ENCODE measurements around the gene PLD1.

PLD1 gene

DNA sequence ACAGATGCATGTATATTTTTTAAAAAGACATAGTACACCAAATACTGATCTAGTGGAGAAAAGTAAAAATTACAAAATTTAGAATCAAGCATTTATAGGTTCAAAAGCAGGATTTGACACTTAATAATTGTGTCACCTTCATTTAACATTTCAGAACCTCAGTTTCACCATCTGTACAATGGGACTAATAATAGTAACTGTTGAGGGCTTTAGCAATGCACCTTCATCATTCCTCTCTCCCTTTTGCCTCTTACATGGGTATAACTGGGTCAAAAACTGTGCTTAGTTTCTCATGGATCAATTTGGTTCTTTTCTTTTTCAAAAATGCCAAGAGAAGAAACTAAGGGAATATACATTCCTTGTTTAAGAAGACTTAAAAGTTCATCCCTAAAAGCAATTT, 27.4 kb upstream of the PLD1 start:
- no peak for DNase-seq

DNA sequence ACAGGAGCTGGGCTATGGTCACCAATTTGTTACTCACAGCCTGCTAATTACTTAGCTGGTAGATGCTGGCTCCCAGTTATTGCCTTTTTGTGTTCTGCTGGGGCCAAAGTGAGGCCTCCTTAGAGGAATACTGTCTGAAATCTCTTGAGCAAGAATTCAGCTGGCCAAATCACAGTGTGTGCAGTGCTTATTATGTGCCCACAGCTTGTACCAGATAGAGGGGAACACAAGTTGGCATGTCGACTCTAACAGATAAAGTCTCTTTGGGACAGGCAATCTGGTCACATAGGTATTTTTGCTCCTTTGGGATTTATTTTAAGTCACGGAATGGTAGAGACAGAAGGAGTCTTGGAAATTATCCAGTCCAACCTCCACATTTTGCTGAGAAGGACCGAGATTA, 26.6 kb upstream of the PLD1 start:
- no peak for DNase-seq

DNA sequence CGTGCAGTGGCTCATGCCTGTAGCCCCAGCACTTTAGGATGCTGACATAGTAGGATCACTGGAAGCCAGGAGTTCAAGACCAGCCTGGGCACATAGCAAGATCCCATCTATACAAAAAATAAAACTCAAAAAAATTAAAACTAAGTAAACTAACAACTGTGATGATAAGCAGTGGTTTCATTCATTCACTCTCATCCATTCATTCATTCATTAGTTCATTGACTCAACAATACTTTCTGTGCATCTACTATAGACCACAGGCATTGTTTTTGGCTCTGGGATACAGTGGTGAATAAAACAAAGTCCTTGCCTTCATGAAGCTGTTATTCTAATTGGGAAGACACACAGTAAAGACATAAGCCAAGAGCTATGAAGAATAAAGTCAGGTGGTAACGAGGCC, 25.3 kb upstream of the PLD1 start:
- DNase-seq, result no peak

DNA sequence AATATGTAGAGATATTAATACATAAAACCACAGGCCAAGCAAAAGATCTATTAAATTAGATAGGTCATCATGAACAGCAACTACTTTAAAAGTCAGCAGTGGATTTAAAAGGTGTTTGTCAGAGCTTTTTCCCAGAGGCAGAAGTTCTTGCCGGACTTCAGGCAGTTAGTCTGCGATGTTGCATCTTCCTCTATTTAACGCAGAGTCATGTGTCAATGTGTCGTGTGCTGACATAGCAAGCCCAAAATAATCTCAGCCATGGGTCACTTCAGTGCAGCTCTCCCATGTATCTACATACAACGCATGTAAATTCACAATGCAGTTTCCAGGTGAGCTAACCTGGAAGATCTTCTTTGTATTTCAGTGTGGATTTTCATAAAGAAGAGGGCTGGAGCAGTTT, 24.8 kb upstream of the PLD1 start:
- DNase-seq, result no peak

DNA sequence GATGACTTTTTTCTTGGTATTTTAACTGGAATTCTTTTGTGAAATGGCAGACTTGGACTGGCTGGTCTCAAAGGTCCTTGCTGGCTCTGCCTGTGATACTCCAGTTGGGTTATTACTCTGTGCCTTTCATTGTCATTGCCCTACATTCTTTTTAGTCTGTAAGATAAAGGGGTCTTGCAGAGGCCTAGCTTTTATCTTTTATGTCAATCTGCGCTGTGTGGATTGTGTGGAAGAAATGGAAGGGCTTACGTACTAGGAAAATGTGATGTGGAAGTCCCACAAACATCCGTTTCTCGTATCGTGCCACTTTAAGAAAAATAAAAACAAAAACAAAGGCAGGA, 24.1 kb upstream of the PLD1 start:
- no peak for DNase-seq

DNA sequence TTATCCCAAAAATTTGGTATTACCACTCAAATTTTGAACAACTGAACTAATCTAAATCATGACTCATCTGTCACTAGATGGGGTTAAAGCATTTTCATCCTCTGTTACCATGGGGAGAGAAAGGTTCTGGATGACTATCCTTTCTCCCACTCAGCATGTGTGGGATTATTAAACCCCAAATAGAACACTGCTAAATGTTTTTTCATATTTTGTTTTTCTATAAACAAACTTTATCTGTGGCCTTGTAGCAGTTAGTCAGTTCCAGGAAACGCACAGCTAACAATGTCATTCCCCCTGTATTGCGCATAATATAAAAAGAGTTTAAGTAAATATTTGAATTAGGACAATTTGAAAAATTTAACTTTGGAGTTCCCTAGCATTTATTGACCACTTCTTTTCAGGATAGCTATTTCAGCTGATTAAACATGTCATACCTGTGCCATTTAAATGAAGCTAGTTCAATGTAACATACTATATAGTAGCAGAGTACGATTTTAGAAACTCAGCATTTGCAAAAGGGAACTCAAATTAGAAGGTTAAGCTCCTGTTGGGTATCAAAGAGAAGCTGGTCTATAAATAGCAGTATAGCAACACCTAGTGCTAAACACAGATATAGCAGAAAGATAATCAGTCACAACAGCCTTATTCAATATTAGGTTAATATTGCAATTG, 23.6 kb upstream of the PLD1 start:
- DNase-seq, result no peak

DNA sequence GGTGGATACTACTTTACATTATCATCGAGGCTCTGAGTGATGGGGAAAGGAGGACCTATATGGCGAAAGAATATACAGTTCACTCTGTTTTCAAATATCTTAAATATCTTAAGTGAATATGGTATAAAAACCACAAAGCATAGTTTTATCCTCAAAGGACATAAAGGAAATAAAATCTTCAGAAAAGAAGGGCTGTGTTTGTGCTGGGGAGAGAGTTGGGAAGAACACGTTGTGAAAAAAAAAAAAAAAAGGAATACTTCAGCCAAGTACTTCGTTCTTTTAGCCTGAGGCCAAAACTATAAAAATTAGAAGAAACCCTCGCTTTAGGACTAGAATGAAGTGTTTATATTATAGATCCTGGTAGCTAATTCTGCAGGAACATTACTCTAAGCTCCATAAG, 22.7 kb upstream of the PLD1 start:
- no peak for DNase-seq

DNA sequence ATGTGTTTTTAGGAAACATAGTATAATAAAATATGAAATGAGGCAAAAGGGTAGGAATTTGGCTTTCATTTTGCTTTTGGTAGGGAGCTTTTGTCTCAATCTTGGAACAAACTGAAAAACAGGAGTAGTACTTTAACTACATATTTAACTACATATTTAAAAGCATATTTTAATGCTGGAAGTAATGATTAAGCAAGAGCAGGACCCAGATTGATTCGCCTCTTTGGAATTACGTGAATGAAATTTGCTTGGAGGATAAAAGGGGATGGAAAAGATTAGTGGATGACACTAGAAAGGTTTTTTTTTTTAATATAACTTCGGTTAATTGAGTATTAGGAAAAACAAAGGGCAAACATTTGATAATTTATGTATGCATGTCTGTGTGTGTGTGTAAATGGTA, 21.7 kb upstream of the PLD1 start:
- DNase-seq, result no peak

DNA sequence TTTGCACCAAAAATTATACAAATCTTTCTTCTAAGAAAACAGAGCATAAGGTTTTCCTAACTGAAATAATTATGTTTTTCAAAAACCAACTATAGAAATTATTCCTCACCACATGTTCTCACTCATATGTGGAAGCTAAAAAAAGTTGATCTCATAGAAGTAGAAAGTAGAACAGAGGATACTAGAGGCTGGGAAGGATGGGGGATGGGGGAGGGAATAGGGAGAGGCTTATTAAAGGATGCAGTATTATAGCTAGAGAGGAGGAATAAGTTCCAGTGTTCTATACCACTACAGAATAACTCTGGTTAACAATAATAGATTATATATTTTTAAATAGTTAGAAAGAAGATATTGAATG, 20.2 kb upstream of the PLD1 start:
- no peak for DNase-seq

DNA sequence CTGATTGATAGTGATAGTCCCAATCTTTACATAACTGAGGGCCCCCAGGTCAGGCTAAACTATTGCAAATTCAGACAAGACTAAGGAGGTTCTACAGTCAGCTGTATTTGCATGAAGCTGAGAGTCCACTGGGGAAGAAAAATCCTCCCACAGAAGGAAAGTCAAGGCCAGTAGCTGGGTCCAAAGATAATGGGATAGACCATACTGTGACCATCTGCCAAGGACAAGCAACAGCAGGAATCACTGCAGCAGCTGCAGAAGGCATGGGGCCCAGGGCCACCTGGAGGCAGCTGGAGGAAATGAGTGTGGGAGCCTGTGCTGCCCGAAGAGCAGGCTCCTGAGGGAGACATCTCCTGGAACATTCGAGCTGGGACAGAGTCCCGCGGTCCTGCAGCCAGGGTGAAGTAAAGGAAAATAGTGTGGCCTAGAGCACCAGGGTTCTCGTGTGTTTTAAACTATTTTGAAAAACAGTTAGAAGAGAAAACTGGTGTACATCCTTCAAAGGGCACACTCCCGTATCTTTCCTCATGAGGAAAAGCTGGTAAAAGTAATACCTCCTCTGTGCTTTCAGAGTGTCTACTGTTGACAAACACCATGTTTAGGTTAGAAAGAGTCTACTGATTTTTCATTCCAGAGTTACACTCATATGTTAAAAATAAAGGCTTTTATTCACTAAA, 19.7 kb upstream of the PLD1 start:
- DNase-seq, result peak in 40 of 58 donors; percentile 3 to 76 (median 30)

DNA sequence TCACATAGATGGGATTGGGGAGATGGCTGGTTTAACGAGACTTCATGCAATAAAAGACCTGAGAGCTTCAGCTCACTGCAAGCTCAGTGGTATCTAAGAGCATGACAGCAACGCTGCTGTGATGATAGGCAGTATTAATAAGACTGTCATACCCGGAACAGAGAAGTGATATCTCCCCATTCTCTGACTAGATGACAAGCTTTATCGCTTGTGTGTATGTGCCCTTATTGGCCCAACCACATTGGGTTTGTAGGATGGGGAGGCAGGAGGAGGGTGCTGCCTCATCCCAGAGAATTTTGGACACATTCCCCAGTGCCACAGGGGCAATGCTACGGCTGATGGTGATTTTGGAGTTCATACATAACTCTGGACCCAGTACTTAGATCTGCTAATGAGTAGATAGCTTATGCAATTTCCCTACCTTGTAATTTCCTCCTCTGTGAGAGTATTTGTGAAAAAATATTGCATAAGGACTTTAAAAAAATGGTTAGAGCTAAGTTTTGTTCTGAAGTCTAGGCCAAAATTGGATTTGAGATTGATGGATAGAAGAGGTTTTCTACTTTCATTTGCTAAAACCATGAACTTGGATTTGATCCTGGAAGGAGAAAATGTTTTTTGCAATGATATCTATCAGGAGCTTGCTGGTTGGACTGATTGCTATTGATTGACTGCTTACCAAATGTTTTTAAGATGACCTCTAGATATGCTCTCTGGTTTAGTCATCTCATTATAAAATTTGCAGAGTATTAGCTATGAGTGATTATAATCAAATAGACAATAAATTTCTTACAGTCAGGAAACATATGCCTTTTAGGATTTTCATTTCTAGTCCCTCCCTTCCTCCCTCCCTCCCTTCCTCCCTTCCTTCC, 18.9 kb upstream of the PLD1 start:
- DNase-seq, result no peak

DNA sequence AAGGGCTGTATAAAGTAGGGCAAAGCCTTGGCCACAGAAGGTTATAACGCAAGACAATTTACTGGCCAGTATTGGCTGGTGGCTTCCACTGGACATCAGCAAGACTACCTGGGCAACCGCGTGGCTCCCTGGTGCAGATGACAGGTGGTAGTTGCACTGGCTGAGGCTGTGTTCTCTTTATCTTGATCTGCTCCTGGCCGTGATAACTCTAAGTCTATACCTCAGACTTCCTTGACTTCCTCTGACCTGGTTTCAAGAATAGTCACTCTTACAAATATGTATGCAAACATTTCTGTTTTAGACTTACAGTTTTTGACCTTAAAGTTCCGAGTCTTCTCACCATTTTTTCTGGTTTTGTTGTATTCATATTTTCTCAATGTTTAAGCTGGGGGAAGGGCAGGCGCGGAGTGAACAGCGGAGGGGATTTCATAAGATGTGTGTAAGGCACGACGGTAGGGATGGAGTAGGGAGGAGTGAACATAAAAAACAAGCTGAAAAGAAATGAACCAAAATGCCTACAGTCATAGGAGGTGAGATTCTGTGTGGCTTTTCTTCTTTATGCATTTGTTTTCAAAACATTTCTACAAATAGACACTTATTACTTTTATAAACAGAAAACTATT, 17.7 kb upstream of the PLD1 start:
- no peak for DNase-seq

DNA sequence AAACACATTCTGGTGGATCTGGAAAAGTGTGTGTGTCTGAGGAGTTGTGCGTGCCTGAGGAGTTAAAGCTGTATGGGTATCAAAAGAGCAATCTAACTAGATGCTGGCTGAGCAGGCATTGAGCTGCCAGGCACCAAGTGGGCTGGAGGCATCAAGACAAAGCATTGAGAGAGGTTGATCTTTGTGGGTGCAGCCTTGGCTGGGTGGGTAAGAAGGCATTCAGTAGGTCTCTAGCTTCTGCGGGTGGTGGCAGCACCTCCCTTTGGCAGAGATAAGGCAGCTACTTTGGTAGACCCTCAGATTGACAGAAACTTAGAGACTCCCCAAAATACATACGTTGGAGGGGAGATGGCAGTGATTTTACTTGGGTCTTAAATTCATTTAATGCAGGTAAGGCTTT, 17.1 kb upstream of the PLD1 start:
- no peak for DNase-seq

DNA sequence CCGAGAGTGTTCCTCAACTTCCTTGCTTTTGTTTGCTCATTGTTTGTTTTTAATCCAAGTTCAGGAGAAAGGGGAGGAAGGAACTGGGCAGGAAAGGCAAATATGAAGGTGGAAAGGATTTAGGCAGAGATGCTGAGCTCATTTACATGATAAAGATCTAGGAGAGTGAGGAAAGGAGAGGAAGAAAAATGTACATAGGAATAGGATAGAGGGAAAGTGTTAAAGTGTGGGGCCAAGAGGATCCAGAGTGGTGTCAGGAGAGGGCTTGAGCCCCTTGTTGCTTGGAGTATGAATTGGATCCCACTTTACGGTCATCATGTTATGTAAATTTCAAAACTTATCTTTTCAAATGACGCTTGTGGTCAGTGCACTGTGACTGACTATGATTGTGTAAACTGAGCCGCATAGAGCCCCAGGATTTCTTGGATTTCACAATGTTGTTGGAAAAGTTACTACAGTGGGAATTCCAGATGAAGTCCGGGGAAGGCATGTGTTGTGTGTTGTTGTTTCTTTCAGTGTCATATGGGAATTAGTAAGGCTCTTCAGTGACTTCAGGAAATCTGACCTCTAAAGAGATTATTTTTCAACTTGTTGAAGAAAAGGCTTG, 15.0 kb upstream of the PLD1 start:
- DNase-seq, result no peak

DNA sequence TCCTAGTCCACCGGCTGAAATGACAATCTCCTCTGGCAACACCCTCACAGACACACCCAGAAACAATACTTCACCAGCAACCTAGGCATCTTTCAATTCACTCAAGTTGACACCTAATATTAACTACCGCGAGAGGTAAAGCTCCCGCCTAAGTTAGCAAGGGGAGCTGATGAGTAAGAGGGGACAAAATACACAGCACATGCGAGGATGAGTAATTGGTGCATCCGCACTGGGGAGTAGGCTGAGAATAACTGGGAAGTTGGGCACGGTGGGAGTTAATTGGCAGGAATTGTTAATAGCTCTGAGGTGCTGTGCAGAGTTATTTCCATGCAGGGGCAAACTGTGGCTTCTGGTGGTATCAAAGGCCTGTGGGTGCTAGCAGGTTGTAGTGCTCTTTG, 14.5 kb upstream of the PLD1 start:
- peak in 1 of 58 donors; percentile 16 for DNase-seq

DNA sequence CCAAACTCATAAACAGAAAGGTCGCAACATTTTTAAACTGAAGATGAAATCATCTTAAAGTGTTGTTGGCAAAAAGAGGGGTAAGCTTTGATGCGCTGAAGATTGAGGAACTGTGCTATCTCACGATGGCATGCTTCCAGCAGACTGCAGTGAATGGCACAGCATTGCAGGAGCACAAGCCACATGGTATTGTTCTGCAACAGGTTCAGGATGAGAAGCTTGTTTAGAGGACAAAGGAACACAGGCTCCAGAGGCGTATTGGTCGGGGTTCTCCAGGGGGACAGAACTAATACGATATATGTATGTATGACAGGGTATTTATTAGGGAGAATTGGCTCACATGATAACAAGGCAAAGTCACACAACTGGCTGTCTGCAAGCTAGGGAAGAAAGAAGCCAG, 13.8 kb upstream of the PLD1 start:
- peak in 4 of 58 donors; percentile 2 to 16 (median 8) for DNase-seq

DNA sequence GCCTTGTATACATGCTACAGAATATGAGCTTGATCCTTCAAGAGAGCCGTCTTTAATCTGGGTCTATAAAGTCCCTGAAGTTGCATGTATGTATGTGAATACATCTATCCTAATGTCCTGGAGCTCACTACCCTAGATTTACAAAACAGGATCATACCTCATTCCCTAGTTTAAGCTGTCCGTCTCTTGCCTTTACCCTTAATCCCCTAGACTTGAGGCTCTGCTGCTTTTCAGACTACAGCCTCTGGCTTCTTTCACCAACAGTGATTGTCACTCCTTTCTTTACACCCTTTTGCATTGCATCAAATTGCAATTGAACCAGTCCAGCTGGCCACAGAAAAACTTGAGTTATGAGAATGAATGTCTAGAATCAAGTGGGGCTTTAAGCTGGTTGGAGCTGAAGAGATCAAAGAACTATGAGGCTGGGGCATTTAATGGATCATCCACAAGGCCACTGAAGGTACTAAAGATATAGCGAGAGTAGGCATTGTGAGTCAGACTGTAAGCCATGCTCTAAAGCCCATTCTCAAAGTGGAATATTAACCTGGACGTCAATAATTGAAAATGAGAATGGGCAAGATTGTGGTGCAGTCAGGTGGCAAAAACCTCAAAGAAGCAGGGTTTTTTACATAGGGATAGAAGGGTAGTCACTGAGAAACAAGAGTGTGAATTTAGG, 12.3 kb upstream of the PLD1 start:
- no peak for DNase-seq

DNA sequence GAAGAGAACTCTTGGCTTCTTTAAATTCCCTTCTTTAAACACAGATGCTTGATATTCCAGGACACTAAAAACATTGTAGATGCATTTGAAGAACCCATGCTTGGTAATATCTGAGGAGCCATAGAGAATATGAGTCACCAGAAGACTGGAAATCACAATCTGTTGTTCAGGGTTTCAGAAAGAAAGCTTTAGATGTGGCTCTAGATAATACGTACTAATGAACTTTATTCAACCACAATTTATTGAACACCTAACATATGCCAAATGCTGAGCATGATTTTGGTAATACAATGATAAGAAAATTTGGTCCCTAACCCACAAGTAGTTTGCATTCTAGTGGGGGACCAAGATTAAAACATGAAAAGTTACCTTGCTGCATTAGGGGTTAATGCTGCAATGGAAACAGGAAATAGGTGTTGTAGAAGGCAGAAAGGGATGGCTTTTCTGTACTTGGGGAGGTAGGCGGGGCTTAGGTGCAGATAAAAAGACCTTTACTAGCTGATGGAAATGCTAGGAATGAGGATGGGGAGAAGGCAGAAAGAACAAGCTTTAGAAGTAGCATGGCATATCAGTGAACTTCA, 11.6 kb upstream of the PLD1 start:
- no peak for DNase-seq

DNA sequence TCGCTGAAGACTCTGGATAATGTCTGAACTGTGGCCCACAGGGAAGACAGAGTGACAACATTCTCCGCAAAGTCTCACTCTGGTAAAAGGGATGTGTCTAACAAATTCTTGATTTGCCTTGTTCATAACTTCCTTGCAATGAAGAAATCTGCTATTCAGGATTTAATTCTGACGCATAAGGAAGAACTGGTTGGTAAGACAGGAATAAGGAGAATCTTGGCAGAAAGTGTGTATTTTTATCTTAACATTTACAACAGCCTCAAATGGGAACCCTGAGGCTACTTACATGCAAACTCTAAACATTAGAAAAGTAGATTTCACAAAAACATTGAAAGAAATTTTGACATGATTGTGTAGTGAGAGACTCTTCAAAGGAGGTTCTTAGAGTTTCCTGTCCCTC, 10.8 kb upstream of the PLD1 start:
- no peak for DNase-seq

DNA sequence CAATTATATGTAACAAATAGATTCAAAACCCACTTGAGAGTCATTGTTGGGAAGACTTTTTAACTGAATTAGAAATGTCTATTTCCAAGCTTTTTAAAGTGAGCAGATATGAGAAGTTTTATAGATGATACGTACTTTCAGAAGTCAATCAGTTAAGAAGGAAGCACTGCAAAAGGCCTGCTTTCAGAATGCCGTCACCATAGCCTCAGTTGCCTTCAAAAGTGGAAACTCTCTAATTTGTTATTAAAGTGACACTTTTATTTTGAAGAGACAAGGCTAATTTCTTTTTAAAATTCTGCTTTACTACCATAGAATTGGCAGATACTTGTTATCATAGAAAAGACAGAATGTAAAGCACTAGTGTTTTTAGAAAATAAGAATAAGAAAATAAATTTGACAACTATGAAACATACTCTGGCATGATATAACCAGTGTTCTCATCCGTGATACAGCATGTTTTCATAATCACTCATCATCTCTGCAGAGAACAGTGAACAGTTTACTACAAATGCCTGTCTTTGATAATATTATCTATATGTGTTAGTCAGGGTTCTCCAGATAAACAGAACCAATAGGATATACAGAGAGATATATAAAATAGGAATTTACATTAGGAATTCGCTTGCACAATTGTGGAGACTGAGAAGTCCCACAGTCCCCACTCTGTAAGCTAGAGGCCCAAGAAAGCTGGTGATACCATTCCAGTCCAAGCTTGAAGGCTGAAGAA, 7.0 kb upstream of the PLD1 start:
- no peak for DNase-seq

All from anterior cingulate cortex (tissue), 58 donors.